ENCODE data around the gene DCAF5.
A peak's percentile ranks its signal among the peaks of the same experiment; 100 is the strongest.
"Not testable (repeated sequence)": the region's sequence is repeated elsewhere in the genome, so short reads cannot be mapped to it uniquely, and the experiment has no call there.

The DCAF5 gene

DNA sequence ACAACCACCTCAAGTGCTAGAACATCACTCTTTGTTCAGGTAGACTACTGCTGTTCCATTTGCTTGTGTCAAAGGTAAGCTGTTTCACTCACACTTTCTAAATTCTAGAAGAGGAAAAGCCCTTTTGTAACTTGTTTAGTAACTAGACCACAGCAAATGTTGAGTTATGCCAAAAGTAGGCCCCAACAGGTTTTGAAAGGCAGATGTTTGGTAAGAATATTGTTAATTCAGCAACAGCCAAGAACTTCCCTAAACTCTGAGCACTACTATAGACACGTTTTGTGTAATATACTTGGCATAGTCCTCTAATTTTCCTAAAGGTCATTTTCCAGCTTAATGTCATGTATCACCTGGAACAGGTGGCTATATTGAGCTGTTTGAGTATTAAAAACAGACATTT is 79.0 kb downstream of the DCAF5 start:
- DNase-seq (ENCODE audit: low read depth, low spot score) = no peak

DNA sequence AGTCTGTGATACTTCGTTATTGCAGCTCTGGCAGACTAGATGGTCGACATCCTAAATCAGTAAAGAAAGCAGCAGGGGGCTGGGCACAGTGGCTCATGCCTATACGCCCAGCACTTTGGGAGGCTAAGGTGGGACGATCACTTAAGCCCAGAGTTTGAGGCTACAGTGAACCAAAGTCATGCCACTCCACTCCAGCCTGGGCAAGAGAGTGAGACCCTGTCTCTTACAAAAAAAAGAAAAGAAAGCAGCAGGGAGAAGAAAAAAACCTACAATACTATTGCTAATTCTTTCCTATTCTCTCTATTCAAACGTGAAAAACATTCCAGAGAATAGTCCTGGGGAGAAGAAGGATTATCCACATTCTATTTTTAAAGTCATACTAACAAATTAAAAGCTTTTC is 79.5 kb downstream of the DCAF5 start:
- no peak for DNase-seq (ENCODE audit: low read depth, low spot score)

DNA sequence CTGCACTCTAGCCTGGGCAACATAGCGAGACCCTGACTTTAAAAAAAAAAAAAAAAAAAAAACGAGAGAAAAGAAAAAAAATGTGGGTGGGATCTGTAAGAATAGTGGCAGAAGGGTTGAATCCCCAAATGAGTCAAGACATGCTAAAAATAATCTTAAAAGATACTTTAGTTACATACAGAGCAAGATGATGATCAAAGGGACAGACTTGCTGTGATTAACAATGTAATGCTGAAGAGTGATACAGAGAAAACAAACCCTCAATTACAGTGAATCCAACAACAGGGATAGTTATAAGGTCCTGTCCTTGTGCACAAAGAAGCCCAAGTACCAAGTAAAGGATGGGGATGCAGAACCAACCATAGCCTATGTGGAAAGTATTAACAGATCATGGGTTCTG is 80.3 kb downstream of the DCAF5 start:
- no peak for DNase-seq (ENCODE audit: low read depth, low spot score)

DNA sequence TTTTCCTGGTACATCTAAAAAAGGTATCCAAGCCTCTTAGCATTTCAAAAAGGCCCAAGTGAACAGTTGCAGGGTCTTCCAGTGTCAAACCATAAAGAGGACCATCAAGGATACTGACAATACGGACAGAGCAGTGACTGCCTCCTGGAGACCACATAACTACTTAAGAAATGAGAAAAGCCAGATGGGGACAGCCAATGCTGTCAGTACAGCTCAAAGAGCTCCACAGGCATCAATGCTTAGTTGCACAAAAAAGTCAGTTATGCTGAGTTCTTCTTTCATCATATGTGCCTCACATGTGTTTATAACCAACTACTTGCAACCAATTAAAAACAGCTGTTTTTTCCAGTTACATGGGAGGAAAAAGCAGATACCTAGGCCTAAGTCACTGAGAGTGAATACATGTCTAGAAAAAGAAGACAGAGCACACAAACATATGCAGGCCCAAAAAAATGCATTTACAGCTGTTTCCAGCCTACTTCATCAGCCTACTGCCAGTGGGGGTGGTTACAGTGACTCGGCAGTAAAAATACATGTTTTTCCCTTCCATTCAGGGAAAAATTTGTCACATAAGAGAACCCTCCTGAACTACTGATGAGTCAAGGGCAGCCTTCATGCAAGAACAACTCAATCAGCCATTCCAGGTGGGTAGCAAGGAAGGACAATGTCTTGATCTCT is 84.0 kb downstream of the DCAF5 start:
- DNase-seq (ENCODE audit: low read depth, low spot score) = no peak

DNA sequence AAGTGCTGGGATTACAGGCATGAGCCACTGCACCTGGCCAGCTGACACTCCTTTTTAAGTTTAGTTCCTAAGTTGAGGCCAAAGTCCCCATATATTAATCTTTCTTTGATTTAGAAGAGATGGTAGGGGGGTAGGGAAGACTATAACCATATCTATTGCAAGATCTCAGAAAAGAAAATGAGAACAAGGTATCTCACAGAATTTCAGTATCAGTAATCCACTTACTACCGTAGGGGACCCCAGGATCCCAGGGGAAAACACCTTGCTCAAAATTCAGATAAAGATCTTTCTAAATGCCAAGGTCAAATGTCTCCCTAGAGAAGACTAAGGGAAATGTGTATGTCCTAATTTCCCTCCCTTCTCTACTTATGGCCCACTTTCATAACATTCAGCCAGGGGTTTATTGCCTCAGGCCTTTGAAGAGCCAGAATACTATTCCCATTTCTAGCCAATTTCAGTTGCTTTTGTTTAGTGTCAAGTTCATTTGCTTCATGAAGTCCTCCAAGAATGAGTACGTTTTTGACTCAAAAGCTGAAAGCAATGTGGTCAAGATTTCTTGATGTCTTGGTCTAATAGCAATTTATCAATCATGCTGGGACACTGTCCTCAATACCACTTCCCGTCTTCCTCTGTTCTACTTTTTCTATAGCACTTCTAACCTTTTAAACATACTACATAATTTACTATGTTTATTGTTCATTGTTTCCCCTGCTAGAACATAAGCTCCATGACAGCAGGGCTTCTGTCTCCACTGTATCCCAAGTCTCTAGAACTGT is 86.3 kb downstream of the DCAF5 start:
- DNase-seq (ENCODE audit: low read depth, low spot score) = no peak

DNA sequence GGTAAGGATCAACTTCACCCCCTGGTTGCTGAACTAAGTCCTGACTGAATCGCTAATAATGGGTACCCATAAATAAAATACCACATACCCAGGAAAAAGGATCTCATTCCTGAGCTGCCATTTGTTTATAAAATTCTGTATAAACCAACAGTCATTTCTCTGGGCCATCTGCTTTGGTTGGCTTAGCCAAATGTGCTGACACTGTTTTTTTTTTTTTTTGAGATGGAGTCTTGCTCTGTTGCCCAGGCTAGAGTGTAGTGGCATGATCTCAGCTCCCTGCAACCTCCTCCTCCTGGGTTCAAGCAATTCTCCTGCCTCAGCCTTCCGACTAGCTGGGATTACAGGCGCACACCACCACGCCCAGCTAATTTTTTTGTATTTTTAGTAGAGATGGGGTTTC is 87.0 kb downstream of the DCAF5 start:
- not testable (repeated sequence) for DNase-seq (ENCODE audit: low read depth, low spot score)

DNA sequence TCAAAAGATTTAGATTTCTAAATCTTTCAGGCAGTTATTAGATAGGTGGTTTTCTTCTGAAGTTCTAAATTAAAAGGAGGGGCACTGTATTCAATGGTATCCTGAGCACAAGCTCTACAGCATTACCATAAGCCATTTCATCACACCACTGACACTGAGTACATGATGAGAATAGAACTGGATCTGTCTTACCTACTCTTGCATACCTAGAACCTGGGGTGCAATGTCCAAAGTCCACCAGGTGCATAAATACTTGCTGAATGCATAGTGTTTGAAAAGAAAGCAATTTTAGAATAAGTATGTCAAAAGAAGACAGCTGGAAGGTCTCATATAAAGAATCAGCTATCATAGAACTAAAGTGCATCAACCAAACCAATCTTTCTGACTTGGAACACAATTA is 88.3 kb downstream of the DCAF5 start:
- DNase-seq (ENCODE audit: low read depth, low spot score) = no peak

DNA sequence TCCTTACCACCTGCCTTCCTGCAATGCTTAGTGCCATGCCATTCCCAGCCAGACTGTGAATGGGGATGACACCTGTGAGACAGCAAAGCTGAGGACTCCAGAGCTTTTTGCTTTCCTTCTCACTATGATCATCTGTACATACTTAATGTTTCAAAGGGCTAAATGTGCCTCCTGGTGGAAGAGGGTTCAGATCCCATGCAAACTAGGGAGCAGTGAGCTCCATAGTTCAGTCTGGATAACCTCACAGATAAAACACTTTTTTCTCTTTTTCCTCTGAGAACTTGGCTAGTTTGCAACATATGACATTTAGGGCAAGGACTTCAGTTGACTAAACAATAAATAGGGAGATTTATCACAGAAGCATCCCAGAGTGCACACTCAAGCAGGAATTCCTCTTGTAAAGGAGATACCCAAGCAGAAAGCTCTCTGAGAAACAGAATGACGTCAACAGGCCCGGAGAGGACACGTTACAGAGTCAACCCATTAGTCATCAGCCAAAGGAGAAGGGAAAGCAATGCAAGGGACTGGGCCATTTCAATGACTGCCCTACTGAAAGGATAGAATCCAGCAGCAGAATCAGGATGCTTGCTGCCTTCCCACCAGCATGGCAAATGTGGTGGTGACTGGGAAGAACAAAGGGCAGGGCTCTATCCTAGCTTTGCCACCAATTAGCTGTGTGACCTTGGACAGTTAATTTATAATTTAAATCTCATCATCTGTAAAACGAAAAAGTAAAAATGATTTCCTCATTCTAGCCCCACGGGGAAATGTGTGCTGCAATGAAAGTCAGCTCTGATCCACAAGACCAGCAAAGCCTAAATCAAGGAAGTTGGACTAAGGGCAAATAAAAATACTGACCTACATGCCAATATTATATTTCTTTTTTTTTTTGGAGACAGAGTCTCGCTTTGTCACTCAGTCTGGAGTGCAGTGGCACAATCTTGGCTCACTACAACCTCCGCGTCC is 93.0 kb downstream of the DCAF5 start:
- DNase-seq (ENCODE audit: low read depth, low spot score) = peak; percentile 54

DNA sequence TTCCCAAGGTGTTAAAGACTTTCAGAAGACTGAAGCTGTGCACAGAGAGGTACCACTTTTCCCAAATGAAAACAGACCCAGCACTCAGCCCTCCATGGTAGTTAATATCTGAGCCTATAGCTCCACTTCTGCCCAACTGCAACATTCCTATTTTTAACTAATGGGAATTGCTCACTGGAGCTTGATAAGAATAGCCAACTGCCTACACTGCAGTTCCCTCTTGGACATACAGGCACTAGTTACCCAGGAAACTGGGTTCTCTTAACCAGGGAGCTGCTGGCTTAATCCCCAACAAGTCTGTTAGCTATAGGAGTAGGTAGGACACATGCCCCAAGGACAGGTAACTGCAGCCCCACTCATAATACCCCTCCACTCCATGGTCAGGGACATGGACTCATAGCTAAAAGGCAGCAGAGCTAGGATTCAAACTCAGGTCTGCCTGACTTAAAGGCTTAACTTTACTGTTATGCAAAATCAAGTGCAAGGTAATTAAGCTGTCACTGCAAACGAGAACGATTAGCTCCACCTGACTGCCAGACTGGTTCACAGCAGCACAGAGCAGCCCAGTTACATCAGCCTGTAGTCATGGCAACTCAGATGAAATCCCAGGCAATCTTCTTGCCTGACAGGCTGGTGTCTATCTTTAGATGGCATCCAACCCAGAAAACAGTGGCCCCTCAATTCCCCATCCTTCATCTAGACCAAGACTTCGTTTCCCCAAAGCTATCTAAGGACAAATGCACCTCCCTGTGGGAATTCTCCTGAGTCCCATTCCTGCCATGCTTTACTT is 96.7 kb downstream of the DCAF5 start:
- DNase-seq (ENCODE audit: low read depth, low spot score) = peak; percentile 79

DNA sequence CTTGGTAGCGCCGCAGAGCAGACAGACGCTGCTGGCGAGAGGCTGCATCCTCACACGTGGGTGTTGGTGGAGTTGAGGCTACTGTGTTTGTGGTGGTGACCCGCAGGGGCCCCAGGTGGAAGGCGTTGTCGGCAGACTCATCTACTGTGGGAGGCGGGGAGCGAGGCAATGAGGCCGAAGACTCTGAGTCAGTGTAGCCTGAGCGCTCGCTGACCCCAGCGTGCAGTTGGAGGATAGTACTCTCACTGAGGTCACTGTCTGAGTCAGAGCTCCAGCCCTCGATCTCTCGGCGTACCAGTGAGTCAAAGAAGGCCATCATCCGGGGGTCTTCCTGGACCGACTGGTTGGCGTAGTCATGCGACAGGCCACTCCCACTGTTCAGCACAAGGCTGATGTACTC is 97.8 kb downstream of the DCAF5 start:
- DNase-seq (ENCODE audit: low read depth, low spot score) = no peak

DNA sequence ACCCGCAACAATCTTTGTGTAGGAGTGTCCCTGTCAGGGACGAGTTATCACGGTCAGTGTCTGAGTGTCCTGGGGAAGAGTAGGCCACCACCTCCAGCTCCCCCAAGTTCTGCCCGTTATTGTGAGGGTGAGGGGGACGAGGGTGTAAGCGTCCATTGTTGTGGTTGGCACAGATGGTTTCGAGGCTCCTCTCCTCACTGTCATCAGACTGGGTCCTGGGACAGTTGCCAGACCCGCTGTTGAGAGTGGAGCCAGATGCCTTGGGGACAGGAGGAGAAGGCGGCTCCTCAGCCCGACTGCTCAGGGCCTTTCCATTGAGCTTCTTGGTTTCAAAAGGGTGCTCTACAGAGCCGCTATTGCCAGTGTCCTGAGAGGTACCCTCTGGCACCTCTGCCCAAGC is 98.9 kb downstream of the DCAF5 start:
- DNase-seq (ENCODE audit: low read depth, low spot score) = no peak

DNA sequence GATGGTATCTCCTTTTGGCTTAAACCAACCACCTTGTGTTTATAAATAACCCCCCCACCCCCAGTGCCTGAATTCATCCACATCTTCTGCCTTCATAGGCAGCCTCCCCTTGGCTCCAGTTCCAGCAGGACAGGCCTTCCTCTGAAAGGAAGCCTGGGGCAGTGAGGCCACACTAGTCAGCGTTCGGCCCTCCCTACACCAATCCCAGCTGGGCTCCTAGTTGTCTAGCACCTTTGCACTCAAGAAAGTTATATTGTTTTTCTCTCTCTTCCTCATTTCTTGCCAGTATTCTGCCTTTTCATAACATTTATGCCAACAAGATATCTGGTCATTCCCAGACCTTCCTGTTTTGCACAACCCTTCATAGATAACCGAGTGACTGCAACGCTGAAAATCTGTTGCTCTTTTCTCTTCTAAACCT is 100.7 kb downstream of the DCAF5 start:
- no peak for DNase-seq (ENCODE audit: low read depth, low spot score)

DNA sequence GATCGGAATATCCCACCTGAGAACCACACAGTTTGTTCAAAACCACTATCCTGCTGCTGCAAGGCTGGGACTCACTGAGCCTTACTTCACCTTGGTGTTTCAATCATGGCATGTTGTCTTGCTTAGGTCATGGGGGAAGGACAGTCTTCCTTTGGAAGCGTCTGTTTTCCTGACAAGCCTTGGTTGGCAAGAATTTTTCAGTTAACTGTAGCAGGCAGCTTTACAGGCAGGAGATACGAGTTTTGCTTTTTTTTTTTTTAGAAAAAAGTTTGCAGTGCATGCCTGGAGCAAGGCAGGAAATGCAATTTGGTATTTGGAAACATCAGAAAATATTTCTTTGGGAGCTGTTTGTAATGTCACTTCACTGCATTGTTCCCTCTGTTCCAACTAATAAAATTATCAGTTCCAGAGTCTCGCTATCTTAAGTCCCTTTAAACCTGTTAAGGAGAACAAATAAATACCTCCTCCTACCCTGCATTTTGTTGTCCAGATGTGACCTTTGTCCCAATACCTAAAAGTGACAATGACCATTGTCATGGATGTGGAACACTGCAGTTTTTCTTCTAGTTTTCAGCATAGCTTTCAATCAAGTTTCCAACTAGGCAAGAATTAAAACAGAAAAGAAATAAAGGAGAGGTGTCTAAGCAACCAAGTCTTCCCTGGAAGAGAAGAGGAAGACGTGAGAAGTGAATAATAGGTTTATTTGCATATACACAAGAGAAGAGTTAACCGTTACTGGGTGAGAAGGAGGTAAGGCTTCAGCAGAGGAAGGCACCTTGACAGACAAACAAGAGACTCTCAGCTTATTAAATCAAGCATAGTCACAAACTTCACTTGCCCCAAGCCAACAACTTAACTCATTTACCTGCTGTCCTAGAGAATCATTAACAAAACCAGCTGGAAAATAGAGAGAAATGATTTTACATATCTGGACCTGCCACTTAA is 102.4 kb downstream of the DCAF5 start:
- DNase-seq (ENCODE audit: low read depth, low spot score) = no peak

DNA sequence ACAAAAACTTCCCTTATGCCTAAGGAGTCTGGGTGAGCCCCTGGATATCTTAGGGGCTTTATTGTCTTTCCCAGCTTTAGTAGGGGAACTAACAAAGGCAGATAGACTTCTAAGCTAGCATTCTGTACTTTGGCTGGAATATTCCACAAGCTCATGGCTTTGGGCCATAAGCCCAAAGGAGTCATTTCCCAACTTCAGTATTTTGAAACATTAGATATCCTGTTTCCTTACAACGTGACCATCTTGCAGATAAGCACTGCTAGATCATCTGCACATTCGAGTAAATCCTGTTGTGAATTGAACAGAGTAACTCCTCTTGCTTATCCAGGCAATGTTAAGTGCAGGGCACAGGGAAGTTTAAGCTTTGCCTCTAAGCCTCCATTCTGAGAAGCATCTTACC is 103.2 kb downstream of the DCAF5 start:
- no peak for DNase-seq (ENCODE audit: low read depth, low spot score)

DNA sequence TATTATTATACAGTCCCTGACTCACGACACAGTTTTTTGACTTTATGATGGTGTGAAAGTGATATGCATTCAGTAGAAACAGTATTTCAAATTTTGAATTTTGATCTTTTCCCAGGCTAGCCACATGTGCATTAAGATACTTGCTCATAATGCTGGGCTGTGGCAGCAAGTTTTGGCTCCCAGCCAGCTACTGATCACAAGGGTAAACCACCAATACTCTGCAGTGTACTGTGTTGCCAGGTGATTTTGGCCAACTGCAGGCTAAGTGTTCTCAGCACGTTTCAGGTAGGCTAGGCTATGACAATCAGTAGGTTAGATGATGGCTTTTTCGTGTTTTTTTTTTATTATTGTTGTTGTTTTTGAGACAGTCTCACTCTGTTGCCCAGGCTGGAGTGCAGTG is 104.5 kb downstream of the DCAF5 start:
- DNase-seq (ENCODE audit: low read depth, low spot score) = no peak

DNA sequence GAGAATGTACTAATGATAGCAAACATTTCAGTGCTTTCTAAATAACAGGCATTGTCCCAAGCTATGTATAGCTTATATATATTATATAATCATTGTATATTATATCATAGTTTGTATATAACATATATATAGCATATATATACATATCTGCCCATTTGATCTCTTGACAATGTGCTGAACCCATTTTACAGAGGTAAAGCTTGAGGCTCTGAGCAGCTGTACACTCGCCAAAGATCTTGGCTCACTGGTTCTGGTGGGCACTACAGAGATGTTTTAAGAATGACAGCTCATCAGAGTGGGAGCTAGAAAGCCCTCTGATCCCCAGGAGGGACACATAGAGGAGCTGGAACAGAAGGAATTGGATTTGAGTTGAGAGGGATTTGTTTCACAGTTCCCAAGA is 105.7 kb downstream of the DCAF5 start:
- no peak for DNase-seq (ENCODE audit: low read depth, low spot score)

DNA sequence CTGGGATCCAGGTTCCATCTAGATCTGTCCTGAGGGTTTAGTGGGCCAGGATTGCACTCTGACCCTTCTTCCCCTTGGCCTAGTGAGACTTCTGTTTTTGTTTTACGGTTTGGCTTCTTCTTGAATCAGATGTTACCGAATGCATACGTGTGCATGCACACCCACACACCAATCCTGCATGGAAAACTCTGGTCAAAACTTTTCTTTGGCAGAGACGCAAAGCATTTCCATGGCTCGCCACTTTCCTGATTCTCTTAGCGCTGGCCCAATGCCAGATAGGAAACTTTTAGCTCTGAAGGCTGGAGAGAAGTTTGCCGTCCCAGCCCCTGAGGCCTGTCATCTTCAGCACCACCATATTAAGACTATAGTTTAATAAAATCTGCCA is 106.5 kb downstream of the DCAF5 start:
- no peak for DNase-seq (ENCODE audit: low read depth, low spot score)

DNA sequence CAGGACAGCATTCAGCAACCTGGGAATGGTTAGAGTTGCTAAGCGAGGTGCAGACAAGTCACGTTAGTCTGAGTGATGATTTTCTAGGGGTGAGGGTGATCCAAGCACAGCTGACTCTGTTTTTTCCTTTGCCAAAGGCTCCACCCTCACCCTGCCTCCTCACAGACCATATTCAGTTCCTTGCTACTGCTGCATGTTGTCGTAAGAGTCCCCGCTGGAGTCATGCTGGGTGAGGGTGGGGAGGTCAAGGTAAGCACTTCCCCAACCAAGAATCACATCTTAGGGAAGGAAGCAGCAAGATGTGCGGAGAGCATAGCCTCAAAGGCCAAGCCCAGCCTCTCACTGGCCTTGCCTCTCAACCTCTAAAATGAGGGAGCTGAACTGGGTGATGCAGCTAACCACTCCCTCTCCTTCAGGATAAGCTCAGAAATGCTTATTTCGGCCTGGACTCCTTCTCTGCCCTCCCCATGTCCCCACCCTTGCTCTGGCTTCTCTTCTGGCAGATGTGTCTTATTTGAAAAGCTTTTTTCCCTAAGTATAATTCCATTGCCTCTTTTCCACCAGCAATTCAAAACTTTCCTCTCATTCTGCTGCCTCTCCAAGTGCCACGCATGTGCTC is 107.0 kb downstream of the DCAF5 start:
- DNase-seq (ENCODE audit: low read depth, low spot score) = no peak

DNA sequence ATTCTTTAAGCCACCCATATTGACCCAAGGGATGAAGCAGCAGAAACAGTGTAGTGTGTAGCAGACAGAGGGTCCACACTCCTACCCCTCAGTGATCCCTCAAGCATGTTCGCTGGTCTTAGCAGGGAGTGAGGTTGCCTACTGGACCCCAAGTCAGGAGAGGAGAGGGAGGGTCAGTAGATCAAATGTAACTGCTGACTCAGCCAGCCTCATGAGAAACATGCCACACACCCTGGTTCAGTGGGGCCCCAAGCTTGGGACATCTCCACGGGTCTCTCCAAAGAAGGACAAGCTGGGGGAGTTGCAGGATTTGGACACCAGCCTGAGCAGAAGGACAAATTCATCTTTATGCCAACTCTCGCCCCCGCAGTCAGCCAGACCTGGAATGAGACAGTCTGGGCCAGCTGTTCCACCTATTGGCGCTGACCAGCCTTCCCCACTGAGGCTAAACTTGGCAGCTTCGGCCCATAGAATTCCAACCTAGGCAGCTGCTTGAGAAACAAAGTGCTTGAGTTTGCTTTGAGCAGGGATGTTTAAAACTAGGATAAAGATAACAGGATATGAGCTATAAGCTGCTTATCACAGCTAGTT is 107.9 kb downstream of the DCAF5 start:
- no peak for DNase-seq (ENCODE audit: low read depth, low spot score)

DNA sequence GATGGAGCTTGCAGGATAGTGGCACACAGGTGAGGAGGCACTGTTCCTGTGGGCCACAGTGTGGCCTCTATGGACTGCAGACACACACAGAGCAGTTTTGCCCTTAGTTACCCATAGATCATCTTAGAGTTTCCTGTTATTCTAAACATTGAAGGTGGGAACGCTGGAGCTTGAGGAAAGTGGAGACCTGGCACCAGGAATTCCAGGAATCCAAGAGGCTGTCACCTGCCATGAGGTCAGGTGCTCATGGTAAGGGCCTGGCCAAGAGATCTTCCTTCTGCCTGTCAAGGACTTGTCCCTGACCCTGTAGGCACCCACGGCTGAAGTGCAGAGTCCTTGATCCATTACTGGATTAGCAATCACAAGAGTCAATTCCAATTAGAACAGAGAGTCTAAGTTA is 108.6 kb downstream of the DCAF5 start:
- no peak for DNase-seq (ENCODE audit: low read depth, low spot score)
